ENCODE measurements around the gene HNMT. TPM values are rescaled to one million over a fixed set of nuclear protein-coding genes. Genes with fewer than 3 reads are reported as not detected.

Gene HNMT
- total and polyA plus RNA-seq, 2 of the 13 experiments (the other 11 are each of a cell fraction or from before 2014, with no cell fraction given) = 279 to 309 TPM

GRCh38 chr2:137947728-137948336 is 16.4 kb upstream of the HNMT start (continued):
- TF ChIP-seq, protein P1, sequence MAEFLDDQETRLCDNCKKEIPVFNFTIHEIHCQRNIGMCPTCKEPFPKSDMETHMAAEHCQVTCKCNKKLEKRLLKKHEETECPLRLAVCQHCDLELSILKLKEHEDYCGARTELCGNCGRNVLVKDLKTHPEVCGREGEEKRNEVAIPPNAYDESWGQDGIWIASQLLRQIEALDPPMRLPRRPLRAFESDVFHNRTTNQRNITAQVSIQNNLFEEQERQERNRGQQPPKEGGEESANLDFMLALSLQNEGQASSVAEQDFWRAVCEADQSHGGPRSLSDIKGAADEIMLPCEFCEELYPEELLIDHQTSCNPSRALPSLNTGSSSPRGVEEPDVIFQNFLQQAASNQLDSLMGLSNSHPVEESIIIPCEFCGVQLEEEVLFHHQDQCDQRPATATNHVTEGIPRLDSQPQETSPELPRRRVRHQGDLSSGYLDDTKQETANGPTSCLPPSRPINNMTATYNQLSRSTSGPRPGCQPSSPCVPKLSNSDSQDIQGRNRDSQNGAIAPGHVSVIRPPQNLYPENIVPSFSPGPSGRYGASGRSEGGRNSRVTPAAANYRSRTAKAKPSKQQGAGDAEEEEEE (CRISPR knock-in tag; IDR thresholded peaks at IDR 0.05; ENCODE audit: borderline replicate concordance) = no peak
- TF ChIP-seq XBP1 (CRISPR knock-in tag; IDR thresholded peaks at IDR 0.05) (no peak), HNF4A (CRISPR knock-in tag; IDR thresholded peaks at IDR 0.05) (0 out of 2 replicates have a peak, but pooled peaks have one; percentile 6), MAF1 (CRISPR knock-in tag; IDR thresholded peaks at IDR 0.05; ENCODE audit: borderline replicate concordance) (no peak), EHMT2 (IDR thresholded peaks at IDR 0.05; ENCODE audit: borderline replicate concordance, low read depth, low read length) (peak; percentile 66; the same call in 1 of the 2 replicates), GTF3A (CRISPR knock-in tag; conservative IDR thresholded peaks at IDR 0.05) (no peak), SOX13 (IDR thresholded peaks at IDR 0.05) (no peak), SOX13 (CRISPR knock-in tag; conservative IDR thresholded peaks at IDR 0.05 in 1 of 2, IDR thresholded peaks at IDR 0.05 in 1 of 2) (peak in 1 of 2 experiments; percentile 29; a peak in 1 of 4 replicates), RAD21 (CRISPR knock-in tag; IDR thresholded peaks at IDR 0.05) (peak; percentile 89), GATAD2A (CRISPR knock-in tag; IDR thresholded peaks at IDR 0.05) (0 out of 2 replicates have a peak, but pooled peaks have one; percentile 49), ZNF580 (CRISPR knock-in tag; IDR thresholded peaks at IDR 0.05; ENCODE audit: borderline replicate concordance, low read depth) (peak; percentile 66; the same call in 1 of the 2 replicates), FOXA1 (IDR thresholded peaks at IDR 0.05) (no peak), FOXA1 (CRISPR knock-in tag; IDR thresholded peaks at IDR 0.05) (0 out of 2 replicates have a peak, but pooled peaks have one; percentile 18), ZNF839 (CRISPR knock-in tag; IDR thresholded peaks at IDR 0.05; ENCODE audit: borderline replicate concordance) (no peak), CEBPB (IDR thresholded peaks at IDR 0.05; ENCODE audit: borderline replicate concordance, low read depth, low read length) (no peak), FOXK1 (CRISPR knock-in tag; IDR thresholded peaks at IDR 0.05; ENCODE audit: borderline replicate concordance, low read depth) (0 out of 2 replicates have a peak, but pooled peaks have one; percentile 70), ARID5B (CRISPR knock-in tag; IDR thresholded peaks at IDR 0.05) (peak; percentile 52; the same call in 1 of the 2 replicates), ZMYM4 (CRISPR knock-in tag; IDR thresholded peaks at IDR 0.05) (peak; percentile 82), KAT8 (CRISPR knock-in tag; IDR thresholded peaks at IDR 0.05) (peak; percentile 49; the same call in 1 of the 2 replicates)
- TF ChIP-seq, protein P2, sequence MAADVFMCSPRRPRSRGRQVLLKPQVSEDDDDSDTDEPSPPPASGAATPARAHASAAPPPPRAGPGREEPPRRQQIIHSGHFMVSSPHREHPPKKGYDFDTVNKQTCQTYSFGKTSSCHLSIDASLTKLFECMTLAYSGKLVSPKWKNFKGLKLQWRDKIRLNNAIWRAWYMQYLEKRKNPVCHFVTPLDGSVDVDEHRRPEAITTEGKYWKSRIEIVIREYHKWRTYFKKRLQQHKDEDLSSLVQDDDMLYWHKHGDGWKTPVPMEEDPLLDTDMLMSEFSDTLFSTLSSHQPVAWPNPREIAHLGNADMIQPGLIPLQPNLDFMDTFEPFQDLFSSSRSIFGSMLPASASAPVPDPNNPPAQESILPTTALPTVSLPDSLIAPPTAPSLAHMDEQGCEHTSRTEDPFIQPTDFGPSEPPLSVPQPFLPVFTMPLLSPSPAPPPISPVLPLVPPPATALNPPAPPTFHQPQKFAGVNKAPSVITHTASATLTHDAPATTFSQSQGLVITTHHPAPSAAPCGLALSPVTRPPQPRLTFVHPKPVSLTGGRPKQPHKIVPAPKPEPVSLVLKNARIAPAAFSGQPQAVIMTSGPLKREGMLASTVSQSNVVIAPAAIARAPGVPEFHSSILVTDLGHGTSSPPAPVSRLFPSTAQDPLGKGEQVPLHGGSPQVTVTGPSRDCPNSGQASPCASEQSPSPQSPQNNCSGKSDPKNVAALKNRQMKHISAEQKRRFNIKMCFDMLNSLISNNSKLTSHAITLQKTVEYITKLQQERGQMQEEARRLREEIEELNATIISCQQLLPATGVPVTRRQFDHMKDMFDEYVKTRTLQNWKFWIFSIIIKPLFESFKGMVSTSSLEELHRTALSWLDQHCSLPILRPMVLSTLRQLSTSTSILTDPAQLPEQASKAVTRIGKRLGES (CRISPR knock-in tag; IDR thresholded peaks at IDR 0.05; ENCODE audit: borderline replicate concordance) = no peak

All from HepG2 (cell line).